ENCODE data around the gene SPNS3. TPM values are rescaled to one million over a fixed set of nuclear protein-coding genes. Genes with fewer than 3 reads are reported as not detected.

SPNS3 gene
- total and polyA plus RNA-seq, 10 of the 15 experiments (the other 5 are each of a cell fraction or from before 2014, with no cell fraction given) = 0.16 to 2.6 (median 0.97) TPM

DNA sequence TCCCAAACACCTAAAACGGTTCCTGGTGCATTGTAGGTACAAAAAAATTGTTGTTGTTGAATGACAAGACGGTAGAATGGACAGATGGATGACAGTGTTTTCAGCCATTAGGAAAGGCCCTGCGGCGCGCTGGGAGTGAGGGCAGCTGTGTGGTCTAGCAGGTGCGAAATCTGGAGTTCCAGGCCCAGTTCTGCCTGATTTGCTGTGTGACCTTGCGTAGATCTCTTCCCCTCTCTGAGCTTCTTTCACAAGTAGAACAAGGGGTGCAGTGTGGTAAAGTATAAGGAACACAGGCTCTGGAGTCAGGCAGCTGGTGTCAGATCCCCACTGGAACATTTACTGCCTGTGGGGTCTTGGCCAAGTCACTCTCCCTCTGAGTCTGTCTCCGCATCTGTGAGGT, 90.2 kb downstream of the SPNS3 start (continued):
- TF ChIP-seq CBX3 (IDR thresholded peaks at IDR 0.05; ENCODE audit: borderline replicate concordance, low read depth) (no peak), TAF1 (IDR thresholded peaks at IDR 0.05; ENCODE audit: borderline replicate concordance, low read depth, low read length) (no peak), KAT2A (conservative IDR thresholded peaks at IDR 0.05; ENCODE audit: control insufficient read depth, low read depth, low read length) (no peak), POLR2AphosphoS5 (IDR thresholded peaks at IDR 0.05; ENCODE audit: low read length) (no peak)
- TF ChIP-seq, protein P1, sequence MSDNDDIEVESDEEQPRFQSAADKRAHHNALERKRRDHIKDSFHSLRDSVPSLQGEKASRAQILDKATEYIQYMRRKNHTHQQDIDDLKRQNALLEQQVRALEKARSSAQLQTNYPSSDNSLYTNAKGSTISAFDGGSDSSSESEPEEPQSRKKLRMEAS (IDR thresholded peaks at IDR 0.05; ENCODE audit: low read depth, low read length) = no peak

DNA sequence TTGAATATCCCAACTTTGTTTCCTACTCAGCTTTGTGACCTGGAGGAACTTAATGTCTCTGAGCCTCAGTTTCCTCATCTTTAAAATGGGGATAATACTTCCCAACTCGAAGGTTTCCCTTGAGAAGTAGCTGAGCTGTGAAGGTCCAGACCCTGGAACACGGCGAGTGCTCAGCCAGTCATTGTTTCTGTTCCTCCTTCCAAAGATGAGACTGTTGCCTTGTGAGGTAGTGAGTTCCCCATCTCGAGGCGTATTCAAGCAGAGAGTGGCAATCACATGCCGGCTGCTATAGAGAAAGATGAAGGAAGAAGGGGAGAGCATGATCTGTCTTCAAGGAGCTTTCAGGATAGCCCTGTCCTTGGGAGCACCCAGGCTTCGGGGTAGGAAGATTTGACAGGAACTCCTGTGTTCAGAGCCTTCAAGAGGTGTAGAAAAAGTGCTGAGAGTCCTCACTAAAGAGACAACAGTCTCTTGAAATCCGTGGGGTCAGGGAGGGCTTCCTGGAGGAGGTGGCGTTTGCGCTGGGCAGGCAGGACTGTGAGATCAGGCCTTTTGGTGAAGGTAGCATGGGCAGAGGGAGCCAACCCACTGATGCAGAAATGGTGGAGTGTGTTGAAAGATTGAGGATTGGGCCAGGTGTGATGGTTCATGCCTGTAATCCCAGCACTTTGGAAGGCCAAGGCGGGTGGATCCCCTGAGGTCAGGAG, 92.1 kb downstream of the SPNS3 start:
- RAD21 ChIA-PET (ENCODE audit: unreplicated experiment) = no interaction called here
- no peak for ATAC-seq

More for the DNA sequence above, 92.1 kb downstream of the SPNS3 start:
- Histone ChIP-seq H3K4me3 (no peak overlapping the region), H3K79me2 (ENCODE audit: control insufficient read depth, insufficient read depth, low read length) (no peaks in the 10 kb centered on the region), H3K27ac (ENCODE audit: control insufficient read depth, insufficient read depth) (no peak overlapping the region), H3K4me1 (ENCODE audit: control insufficient read depth, insufficient read depth, low read length) (peaks cover 8% of the 10 kb centered on the region), H2AFZ (ENCODE audit: control insufficient read depth, low read depth, low read length) (no peak overlapping the region), H4K20me1 (ENCODE audit: control insufficient read depth, insufficient read depth) (no peaks in the 10 kb centered on the region), H3K27me3 (replicated peaks in 1 of 2; ENCODE audit: control insufficient read depth in 2 of 2, insufficient read depth in 2 of 2, low read length in 1 of 2) (no peaks in the 10 kb centered on the region), H3K4me2 (ENCODE audit: control insufficient read depth, insufficient read depth) (no peak overlapping the region), H3K36me3 (ENCODE audit: control insufficient read depth in 2 of 2, insufficient read depth in 2 of 2, low read length in 1 of 2) (no peaks in the 10 kb centered on the region), H3K9me3 (replicated peaks; ENCODE audit: control insufficient read depth, insufficient read depth, low read length) (no peaks in the 10 kb centered on the region), H3K9ac (ENCODE audit: control insufficient read depth, insufficient read depth, low read length) (no peak overlapping the region)
- in situ Hi-C loops (cut with MboI) = no loop called here
- ChIA-PET CTCF (interaction anchor here (1.0 kb wide), 1 partner anchor 16 kb away, joined by 3 read pairs; no protein-coding TSS in a partner anchor), SMC1A (ENCODE audit: uncharacterized antibody, unreplicated experiment) (no interaction called here), POLR2A (no interaction called here)
- intact Hi-C loops (cut with micrococcal nuclease; ENCODE audit: unreplicated experiment) = loop anchor here (10.0 kb wide), 1 partner anchor 101 kb away; no protein-coding TSS in a partner anchor
- DNase-seq (ENCODE audit: low read depth, low spot score) (no peak), FAIRE-seq (no peak)
- BruUV-seq (replicated peaks) = no TSS peak
- TF ChIP-seq PRDM15 (CRISPR knock-in tag; IDR thresholded peaks at IDR 0.05) = no peak
- no peak for TF ChIP-seq ETV6 (conservative IDR thresholded peaks at IDR 0.05 in 1 of 2, IDR thresholded peaks at IDR 0.05 in 1 of 2; ENCODE audit: borderline replicate concordance in 1 of 2, low read depth in 1 of 2)
- TF ChIP-seq NRF1 (conservative IDR thresholded peaks at IDR 0.05; ENCODE audit: low read depth, low read length) = no peak
- TF ChIP-seq ATF7 (IDR thresholded peaks at IDR 0.05; ENCODE audit: low read depth) = no peak
- TF ChIP-seq, protein P2, sequence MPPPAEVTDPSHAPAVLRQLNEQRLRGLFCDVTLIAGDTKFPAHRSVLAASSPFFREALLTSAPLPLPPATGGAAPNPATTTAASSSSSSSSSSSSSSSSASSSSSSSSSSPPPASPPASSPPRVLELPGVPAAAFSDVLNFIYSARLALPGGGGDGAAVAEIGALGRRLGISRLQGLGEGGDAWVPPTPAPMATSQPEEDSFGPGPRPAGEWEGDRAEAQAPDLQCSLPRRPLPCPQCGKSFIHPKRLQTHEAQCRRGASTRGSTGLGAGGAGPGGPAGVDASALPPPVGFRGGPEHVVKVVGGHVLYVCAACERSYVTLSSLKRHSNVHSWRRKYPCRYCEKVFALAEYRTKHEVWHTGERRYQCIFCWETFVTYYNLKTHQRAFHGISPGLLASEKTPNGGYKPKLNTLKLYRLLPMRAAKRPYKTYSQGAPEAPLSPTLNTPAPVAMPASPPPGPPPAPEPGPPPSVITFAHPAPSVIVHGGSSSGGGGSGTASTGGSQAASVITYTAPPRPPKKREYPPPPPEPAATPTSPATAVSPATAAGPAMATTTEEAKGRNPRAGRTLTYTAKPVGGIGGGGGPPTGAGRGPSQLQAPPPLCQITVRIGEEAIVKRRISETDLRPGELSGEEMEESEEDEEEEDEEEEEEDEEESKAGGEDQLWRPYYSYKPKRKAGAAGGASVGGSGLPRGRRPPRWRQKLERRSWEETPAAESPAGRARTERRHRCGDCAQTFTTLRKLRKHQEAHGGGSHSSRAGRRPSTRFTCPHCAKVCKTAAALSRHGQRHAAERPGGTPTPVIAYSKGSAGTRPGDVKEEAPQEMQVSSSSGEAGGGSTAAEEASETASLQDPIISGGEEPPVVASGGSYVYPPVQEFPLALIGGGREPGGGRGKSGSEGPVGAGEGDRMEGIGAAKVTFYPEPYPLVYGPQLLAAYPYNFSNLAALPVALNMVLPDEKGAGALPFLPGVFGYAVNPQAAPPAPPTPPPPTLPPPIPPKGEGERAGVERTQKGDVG (CRISPR knock-in tag; IDR thresholded peaks at IDR 0.05) = no peak
- TF ChIP-seq WRNIP1 (IDR thresholded peaks at IDR 0.05; ENCODE audit: borderline replicate concordance, low read depth, low read length) = no peak
- TF ChIP-seq, protein P3, sequence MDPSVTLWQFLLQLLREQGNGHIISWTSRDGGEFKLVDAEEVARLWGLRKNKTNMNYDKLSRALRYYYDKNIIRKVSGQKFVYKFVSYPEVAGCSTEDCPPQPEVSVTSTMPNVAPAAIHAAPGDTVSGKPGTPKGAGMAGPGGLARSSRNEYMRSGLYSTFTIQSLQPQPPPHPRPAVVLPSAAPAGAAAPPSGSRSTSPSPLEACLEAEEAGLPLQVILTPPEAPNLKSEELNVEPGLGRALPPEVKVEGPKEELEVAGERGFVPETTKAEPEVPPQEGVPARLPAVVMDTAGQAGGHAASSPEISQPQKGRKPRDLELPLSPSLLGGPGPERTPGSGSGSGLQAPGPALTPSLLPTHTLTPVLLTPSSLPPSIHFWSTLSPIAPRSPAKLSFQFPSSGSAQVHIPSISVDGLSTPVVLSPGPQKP (IDR thresholded peaks at IDR 0.05; ENCODE audit: low read depth, low read length) = no peak
- TF ChIP-seq ZNF622 (IDR thresholded peaks at IDR 0.05) = no peak
- no peak for TF ChIP-seq PAX5 (IDR thresholded peaks at IDR 0.05; ENCODE audit: borderline replicate concordance, low read depth, low read length)
- WGBS (ENCODE audit: insufficient coverage, insufficient replicate concordance, low lambda C conversion rate, missing lambda C conversion rate) = 41% methylated on average over 11 of the region's 11 CpGs
